Measurements from ENCODE around the gene OR11G2. TPM values are rescaled to one million over a fixed set of nuclear protein-coding genes. Genes with fewer than 3 reads are reported as not detected.

Gene OR11G2, protein sequence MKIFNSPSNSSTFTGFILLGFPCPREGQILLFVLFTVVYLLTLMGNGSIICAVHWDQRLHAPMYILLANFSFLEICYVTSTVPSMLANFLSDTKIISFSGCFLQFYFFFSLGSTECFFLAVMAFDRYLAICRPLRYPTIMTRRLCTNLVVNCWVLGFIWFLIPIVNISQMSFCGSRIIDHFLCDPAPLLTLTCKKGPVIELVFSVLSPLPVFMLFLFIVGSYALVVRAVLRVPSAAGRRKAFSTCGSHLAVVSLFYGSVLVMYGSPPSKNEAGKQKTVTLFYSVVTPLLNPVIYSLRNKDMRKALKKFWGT
- total RNA-seq = not detected in 2 replicates

DNA sequence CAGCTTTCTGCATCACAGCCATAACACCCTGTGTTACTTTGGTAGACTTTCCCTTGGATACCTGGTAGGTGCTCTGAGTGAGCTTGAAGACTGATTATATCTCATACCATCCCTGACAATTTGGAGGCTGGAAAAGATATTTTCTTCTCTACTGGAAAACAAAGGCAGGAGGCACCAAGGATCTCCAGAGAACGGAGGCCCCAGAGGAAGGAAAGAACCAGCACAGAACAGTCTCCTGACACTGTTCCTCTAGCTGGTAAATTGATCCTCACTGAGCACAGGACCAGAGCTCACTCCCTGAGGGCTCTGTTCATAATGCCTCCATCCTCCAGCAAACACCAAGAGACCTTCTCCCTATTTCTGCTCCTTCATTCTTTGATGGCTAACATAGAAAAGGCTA is at the start of gene OR11G2:
Gene OR11G2 (plus strand): TSS at position 301 of the 400 bp plus-strand sequence. CDS start 6,542 bp downstream, outside the sequence.

GRCh38 chr14:20223410-20223809 is 32.7 kb downstream of the OR11G2 start, which contains the start of gene OR11H6:
Gene OR11H6, plus strand, starts transcription at chr14:20223710. Its CDS starts 0 bp downstream, at chr14:20223710.

DNA sequence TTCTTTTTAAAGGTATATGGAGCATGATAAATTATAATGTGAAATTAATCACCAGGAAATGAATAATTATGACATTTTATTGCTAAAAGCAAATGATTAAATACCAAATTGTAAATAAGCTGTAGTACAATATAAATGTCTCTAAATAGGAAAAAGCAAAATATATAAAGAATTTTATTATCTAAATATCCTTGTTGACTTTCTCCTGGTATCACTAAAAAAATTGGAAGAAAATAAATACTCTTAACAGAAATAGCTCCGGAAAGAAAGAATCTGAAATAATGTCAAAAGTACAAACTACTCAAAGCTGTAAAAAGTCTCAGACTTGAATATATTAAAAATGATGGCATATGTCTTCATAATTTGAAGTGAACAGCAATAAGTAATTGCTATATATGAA is 38.0 kb downstream of the OR11G2 start, which contains the start of gene OR11H7:
Gene OR11H7 (plus strand): TSS at position 301 of the 400 bp plus-strand sequence.

Small RNA genes lying within 50 kb of the gene (small RNA-seq; reads per million reads assigned to genes)
- gene GTF2IP22 = not detected

Other genes with a start within 250 kb of the OR11G2 start
- gene OR4K15, start 215.3 kb upstream of the OR11G2 start, total RNA-seq = not detected in 2 replicates
- not detected in 2 replicates for gene OR4Q2, start 188.7 kb upstream of the OR11G2 start, total RNA-seq
- not detected in 2 replicates for gene OR4K14, start 171.6 kb upstream of the OR11G2 start, total RNA-seq
- not detected in 2 replicates for gene OR4K13, start 154.9 kb upstream of the OR11G2 start, total RNA-seq
- not detected in 2 replicates for gene OR4L1, start 130.9 kb upstream of the OR11G2 start, total RNA-seq
- not detected in 2 replicates for gene OR4K17, start 80.2 kb upstream of the OR11G2 start, total RNA-seq
- gene OR4N5, start 52.1 kb upstream of the OR11G2 start, total RNA-seq = not detected in 2 replicates
- not detected in 2 replicates for gene OR11H6, start 32.8 kb downstream of the OR11G2 start, total RNA-seq
- gene OR11H7, start 38.1 kb downstream of the OR11G2 start, total RNA-seq = not detected in 2 replicates
- gene OR11H4, start 48.4 kb downstream of the OR11G2 start, total RNA-seq = not detected in 2 replicates
- gene TTC5, start 115.1 kb downstream of the OR11G2 start, total RNA-seq = 15.3 and 20.5 TPM in 2 replicates
- gene CCNB1IP1, start 142.4 kb downstream of the OR11G2 start, total RNA-seq = 48.2 and 48.5 TPM in 2 replicates
- gene PARP2, start 152.7 kb downstream of the OR11G2 start, total RNA-seq = 4.6 and 7.6 TPM in 2 replicates
- 32.8 and 34.5 TPM in 2 replicates for gene TEP1, start 222.6 kb downstream of the OR11G2 start, total RNA-seq
- 0.32 and 0.49 TPM in 2 replicates for gene KLHL33, start 245.3 kb downstream of the OR11G2 start, total RNA-seq

Measured in hair follicle dermal papilla cell (primary cell).